Measurements from ENCODE around the gene BCAS4.

GRCh38 chr20:50916934-50917333 is 122.1 kb downstream of the BCAS4 start:
- TF ChIP-seq CTCF (IDR thresholded peaks at IDR 0.05; ENCODE audit: low read depth, low read length) (no peak), EZH2phosphoT487 (IDR thresholded peaks at IDR 0.05; ENCODE audit: low read depth) (no peak)

All from OCI-LY3 (cell line).